Measurements from ENCODE around the gene CELF4.

DNA sequence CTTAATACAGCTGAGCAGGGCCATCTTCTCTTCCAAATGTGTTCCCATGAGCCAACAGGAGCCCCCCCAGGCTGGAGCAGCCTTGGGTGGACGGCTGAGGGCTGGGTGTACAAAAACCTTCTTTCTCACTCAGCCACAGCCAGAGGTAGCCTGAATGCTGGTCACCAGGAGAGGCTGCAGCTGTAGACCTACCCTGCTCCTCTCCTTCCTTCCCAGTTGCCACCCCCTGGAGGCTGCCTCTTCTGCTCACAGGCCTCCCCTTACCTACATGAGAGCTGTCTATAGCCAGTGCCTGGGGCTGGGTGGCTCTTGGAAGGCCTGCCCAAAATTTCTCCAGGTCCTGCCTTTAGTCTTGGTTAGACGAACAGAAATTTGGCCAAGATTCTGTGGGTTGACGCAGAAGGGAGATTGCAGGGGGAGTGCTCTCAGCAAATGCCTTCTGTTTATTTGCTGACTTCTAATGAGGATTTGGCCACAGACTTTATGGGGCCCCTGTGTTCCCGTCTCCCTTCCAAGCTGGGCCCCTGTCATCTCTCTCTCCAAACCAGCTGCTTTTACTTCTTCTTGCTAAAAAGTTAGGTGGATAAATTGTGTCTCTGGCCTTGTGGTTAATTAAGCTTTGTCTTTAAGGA, 18.3 kb downstream of the CELF4 start:
- TF ChIP-seq, protein P1, sequence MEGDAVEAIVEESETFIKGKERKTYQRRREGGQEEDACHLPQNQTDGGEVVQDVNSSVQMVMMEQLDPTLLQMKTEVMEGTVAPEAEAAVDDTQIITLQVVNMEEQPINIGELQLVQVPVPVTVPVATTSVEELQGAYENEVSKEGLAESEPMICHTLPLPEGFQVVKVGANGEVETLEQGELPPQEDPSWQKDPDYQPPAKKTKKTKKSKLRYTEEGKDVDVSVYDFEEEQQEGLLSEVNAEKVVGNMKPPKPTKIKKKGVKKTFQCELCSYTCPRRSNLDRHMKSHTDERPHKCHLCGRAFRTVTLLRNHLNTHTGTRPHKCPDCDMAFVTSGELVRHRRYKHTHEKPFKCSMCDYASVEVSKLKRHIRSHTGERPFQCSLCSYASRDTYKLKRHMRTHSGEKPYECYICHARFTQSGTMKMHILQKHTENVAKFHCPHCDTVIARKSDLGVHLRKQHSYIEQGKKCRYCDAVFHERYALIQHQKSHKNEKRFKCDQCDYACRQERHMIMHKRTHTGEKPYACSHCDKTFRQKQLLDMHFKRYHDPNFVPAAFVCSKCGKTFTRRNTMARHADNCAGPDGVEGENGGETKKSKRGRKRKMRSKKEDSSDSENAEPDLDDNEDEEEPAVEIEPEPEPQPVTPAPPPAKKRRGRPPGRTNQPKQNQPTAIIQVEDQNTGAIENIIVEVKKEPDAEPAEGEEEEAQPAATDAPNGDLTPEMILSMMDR (IDR thresholded peaks at IDR 0.05): no peak
- TF ChIP-seq POLR2A (IDR thresholded peaks at IDR 0.05): no peak
